HEK293 (cell line): Measurements from ENCODE around the gene TP73.

Source experiments
- CTCF ChIA-PET: fragments of 350-600 bp; formaldehyde crosslinking; extraction: SDS; loops from one replicate; lab custom pipeline; 2021; ENCODE audit warnings: antibody characterized with exemption; lab: Yijun Ruan, JAX
- POLR2A ChIA-PET: fragments of 300-600 bp; formaldehyde crosslinking; extraction: SDS; loops from one replicate; lab custom pipeline; 2020; ENCODE audit warnings: antibody characterized with exemption, inconsistent platforms; lab: Yijun Ruan, JAX
- H3K27ac ChIP-seq: fragments of 200-500 bp; sonication (Bioruptor generic); 2 replicates; pipeline ENCODE4 v1.5.1; 2014; ENCODE audit warnings: low read depth, low read length, control low read depth, inconsistent platforms; ENCODE audit errors: extremely low read depth
- H3K36me3 ChIP-seq, 2 experiments: fragments of 200-500 bp in 1 of 2; sonication (Bioruptor generic) in 1 of 2; 1 replicate in 1 of 2; 2 replicates in 1 of 2; pipeline ENCODE4 v1.5.1; 2014 to 2017; ENCODE audit warnings: inconsistent platforms in 2 of 2, low read length in 2 of 2; ENCODE audit not compliant: control insufficient read depth in 2 of 2, insufficient read depth in 1 of 2
- H3K4me1 ChIP-seq: fragments of 200-500 bp; sonication (Bioruptor generic); 2 replicates; pipeline ENCODE4 v1.5.1; 2014; ENCODE audit warnings: mild to moderate bottlenecking, low read length, inconsistent platforms; ENCODE audit not compliant: control insufficient read depth, insufficient read depth
- H3K4me3 ChIP-seq: 2 replicates; pipeline ENCODE4 v1.5.1; 2011; ENCODE audit warnings: low read depth, mild to moderate bottlenecking, control low read depth, low read length, moderate library complexity
- H3K9me3 ChIP-seq: fragments of 200-500 bp; sonication (Bioruptor generic); 2 replicates; pipeline ENCODE4 v1.5.1; 2014; ENCODE audit warnings: low read depth, low read length, inconsistent platforms; ENCODE audit not compliant: control insufficient read depth, insufficient read depth
- CTCF ChIP-seq: fragments of 450-650 bp; formaldehyde crosslinking; IDR thresholded peaks from 2 replicates; pipeline ENCODE4 v1.5.1; 2016; ENCODE audit warnings: missing biosample characterization, missing genetic modification characterization
- GLI4 ChIP-seq: fragments of 450-650 bp; formaldehyde crosslinking; IDR thresholded peaks from 2 replicates; pipeline ENCODE4 v1.5.1; 2016; ENCODE audit warnings: missing biosample characterization, missing genetic modification characterization
- GLIS1 ChIP-seq: fragments of 450-650 bp; formaldehyde crosslinking; IDR thresholded peaks from 2 replicates; pipeline ENCODE4 v1.5.1; 2016; ENCODE audit warnings: missing biosample characterization, missing genetic modification characterization
- KLF16 ChIP-seq: fragments of 450-650 bp; formaldehyde crosslinking; IDR thresholded peaks from 2 replicates; pipeline ENCODE4 v1.5.1; 2017; ENCODE audit warnings: missing biosample characterization, missing genetic modification characterization
- KLF9 ChIP-seq: fragments of 450-650 bp; formaldehyde crosslinking; IDR thresholded peaks from 2 replicates; pipeline ENCODE4 v1.5.1; 2016; ENCODE audit warnings: missing biosample characterization, missing genetic modification characterization, low read depth
- REPIN1 ChIP-seq: fragments of 450-650 bp; formaldehyde crosslinking; IDR thresholded peaks from 2 replicates; pipeline ENCODE4 v1.5.1; 2017; ENCODE audit warnings: missing biosample characterization, missing genetic modification characterization, low read depth
- SCRT2 ChIP-seq: fragments of 450-650 bp; formaldehyde crosslinking; IDR thresholded peaks from 2 replicates; pipeline ENCODE4 v1.5.1; 2016; ENCODE audit warnings: missing biosample characterization, missing genetic modification characterization
- TSHZ1 ChIP-seq: fragments of 450-650 bp; formaldehyde crosslinking; IDR thresholded peaks from 2 replicates; pipeline ENCODE4 v1.5.1; 2016; ENCODE audit warnings: missing biosample characterization, missing genetic modification characterization, borderline replicate concordance
- YY1 ChIP-seq: fragments of 450-650 bp; formaldehyde crosslinking; IDR thresholded peaks from 2 replicates; pipeline ENCODE4 v1.5.1; 2018; ENCODE audit warnings: missing biosample characterization, missing genetic modification characterization
- ZIC2 ChIP-seq: fragments of 450-650 bp; formaldehyde crosslinking; IDR thresholded peaks from 2 replicates; pipeline ENCODE4 v1.5.1; 2016; ENCODE audit warnings: missing biosample characterization, missing genetic modification characterization
- ZNF132 ChIP-seq: fragments of 450-650 bp; formaldehyde crosslinking; IDR thresholded peaks from 2 replicates; pipeline ENCODE4 v1.5.1; 2017; ENCODE audit warnings: missing biosample characterization, missing genetic modification characterization, borderline replicate concordance
- ZNF341 ChIP-seq: fragments of 450-650 bp; formaldehyde crosslinking; IDR thresholded peaks from 2 replicates; pipeline ENCODE4; 2016; ENCODE audit warnings: low read depth, missing biosample characterization, missing genetic modification characterization
- ZNF354C ChIP-seq: fragments of 450-650 bp; formaldehyde crosslinking; IDR thresholded peaks from 2 replicates; pipeline ENCODE4 v1.5.1; 2016; ENCODE audit warnings: missing biosample characterization, missing genetic modification characterization, low read depth, borderline replicate concordance
- ZNF48 ChIP-seq: fragments of 450-650 bp; formaldehyde crosslinking; IDR thresholded peaks from 2 replicates; pipeline ENCODE4 v1.5.1; 2016; ENCODE audit warnings: missing biosample characterization, missing genetic modification characterization
- ZNF585B ChIP-seq: fragments of 450-650 bp; formaldehyde crosslinking; IDR thresholded peaks from 2 replicates; pipeline ENCODE4 v1.5.1; 2016; ENCODE audit warnings: missing biosample characterization, missing genetic modification characterization
- ZNF768 ChIP-seq: fragments of 450-650 bp; formaldehyde crosslinking; IDR thresholded peaks from 2 replicates; pipeline ENCODE4 v1.5.1; 2018; ENCODE audit warnings: missing biosample characterization, mild to moderate bottlenecking, missing genetic modification characterization
- TF ChIP-seq, protein P1 (sequence below): fragments of 450-650 bp; formaldehyde crosslinking; IDR thresholded peaks from 2 replicates; pipeline ENCODE4 v1.5.1; 2016; ENCODE audit warnings: missing biosample characterization, missing genetic modification characterization

Gene TP73

DNA sequence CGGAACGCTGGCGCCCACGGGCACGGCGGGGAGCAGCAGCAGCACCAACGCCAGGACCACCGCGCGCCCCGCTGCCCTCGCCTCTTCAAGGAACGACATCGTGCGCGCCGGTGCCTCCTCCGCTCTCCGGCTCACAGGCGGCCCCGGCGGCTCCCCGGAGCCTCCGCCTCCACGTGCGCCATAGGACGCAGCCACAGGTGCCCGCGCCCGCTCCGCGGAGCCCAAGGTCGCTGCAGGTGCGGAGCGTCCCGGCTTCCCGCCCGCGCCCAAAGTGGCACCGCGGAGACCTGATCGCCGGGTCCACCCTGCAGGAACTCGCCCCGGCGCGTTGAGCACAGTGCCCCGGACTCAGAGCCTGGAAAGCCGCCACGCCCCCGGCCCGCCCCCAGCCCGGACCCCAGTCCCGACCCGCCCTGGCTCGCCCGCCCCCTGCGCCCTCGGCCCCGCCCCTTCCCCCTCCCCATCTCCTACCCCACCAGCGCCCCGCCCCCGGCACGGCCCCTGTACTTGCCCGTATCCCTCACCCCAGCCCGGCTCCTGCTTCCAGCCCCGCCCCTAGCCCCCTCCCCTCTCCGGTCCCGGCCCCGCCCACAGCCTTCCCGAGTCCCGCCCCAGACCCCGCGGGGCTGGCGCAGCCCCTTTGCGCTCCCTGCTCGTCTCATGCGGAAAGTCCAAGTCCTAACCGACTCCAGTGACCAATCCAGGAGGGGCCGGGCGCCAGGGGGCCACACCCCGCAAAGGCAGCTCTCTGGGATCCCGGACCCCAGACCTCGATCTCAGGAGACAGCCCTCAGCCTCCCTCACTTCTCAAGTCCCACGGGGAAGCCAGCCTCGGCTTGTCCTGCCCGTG lies 40.9 kb upstream of the TP73 start, which contains the start of gene MEGF6 (continued):
- TF ChIP-seq, protein P1, sequence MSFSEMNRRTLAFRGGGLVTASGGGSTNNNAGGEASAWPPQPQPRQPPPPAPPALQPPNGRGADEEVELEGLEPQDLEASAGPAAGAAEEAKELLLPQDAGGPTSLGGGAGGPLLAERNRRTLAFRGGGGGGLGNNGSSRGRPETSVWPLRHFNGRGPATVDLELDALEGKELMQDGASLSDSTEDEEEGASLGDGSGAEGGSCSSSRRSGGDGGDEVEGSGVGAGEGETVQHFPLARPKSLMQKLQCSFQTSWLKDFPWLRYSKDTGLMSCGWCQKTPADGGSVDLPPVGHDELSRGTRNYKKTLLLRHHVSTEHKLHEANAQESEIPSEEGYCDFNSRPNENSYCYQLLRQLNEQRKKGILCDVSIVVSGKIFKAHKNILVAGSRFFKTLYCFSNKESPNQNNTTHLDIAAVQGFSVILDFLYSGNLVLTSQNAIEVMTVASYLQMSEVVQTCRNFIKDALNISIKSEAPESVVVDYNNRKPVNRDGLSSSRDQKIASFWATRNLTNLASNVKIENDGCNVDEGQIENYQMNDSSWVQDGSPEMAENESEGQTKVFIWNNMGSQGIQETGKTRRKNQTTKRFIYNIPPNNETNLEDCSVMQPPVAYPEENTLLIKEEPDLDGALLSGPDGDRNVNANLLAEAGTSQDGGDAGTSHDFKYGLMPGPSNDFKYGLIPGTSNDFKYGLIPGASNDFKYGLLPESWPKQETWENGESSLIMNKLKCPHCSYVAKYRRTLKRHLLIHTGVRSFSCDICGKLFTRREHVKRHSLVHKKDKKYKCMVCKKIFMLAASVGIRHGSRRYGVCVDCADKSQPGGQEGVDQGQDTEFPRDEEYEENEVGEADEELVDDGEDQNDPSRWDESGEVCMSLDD (tag by site-specific recombination) = no peak
- no peak for TF ChIP-seq ZNF354C (tag by site-specific recombination)
- no peak for TF ChIP-seq TSHZ1 (tag by site-specific recombination)
- no peak for TF ChIP-seq ZNF768
- TF ChIP-seq KLF9 (tag by site-specific recombination) = peak; percentile 76
- peak; percentile 7; the same call in 1 of the 2 replicates for TF ChIP-seq ZNF585B (tag by site-specific recombination)

DNA sequence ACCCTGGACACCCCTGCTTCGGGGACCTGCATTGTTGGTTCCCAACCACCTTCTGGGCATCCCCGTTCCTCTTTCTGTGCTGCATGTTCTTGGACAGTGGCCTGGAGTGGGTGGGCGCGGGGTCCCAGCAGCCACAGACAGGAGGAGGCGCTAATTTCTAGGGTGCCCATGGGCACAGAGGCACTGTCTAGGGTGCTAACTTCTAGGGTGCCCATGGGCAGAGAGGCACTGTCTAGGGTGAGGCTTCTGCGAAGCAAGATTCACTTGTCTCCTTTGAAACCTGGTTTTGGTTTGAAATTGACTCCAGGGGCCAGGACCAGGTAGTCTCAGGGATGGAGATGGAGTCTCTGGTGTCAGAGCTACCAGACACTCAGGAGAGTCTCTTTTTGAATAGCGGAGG lies 40.2 kb upstream of the TP73 start:
- TF ChIP-seq YY1 (tag by site-specific recombination) (no peak), SCRT2 (tag by site-specific recombination) (no peak), ZNF341 (0 out of 2 replicates have a peak, but pooled peaks have one; percentile 24)
- POLR2A ChIA-PET = no interaction called here
- no peaks in the 10 kb centered on the region; the same call in 1 of the 2 replicates for H3K4me1 ChIP-seq
- H3K9me3 ChIP-seq = no peaks in the 10 kb centered on the region
- CTCF ChIA-PET = interaction anchor here (0.6 to 0.7 kb wide), 2 partner anchors 14 to 224 kb away, joined by 3 read pairs; no protein-coding TSS in a partner anchor
- H3K27ac ChIP-seq = no peak overlapping the region
- no peak overlapping the region for H3K4me3 ChIP-seq
- no peaks in the 10 kb centered on the region for H3K36me3 ChIP-seq

DNA sequence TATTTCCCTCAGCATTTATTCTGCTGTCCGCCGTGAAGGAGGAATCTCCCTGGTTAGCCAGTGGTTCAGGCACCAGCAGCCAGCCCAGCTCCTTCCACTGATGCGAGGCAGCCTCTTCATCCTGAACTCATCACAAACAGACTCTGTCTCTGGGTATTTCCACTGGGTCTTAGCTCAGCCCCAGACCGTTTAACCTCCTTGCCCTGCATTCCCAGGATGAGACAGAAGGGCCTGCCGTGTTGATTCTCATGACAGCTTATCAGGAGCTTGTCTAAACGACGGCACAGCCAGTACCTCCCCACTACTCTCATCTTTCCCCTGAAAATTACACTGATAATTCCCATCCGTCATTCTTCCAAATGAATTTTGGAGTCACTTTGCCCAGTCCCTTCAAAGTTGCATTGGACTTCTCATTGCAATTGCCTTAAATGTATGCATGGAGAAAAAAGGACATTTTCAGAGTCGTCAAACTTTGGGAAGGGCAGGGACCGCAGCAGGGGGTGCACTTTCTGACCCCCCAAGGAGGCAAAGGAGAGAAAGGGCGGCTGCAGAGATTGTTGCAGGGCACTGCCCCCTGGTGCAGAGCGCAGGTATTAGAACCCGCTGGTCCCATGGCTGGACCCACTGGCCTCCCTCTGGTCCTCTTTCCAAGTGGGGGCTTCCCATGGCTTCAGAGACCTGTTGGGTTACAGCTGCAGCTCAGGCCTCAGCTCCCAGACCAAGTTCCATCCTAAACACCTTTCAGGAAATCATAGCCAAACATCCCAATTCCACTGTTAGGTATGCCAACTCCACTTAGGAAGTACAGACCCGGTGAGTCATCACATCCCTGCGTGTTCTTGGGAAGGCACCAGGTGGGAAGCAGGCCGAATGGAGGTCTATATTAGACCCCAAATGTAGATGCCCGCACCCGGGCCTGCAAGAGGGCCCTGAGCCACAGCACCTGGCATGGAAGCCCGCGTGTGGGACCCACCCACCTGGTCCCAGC lies 37.3 kb upstream of the TP73 start:
- Histone ChIP-seq H3K36me3 (no peaks in the 10 kb centered on the region), H3K4me1 (no peaks in the 10 kb centered on the region; the same call in 1 of the 2 replicates), H3K4me3 (no peak overlapping the region), H3K9me3 (no peaks in the 10 kb centered on the region), H3K27ac (no peak overlapping the region)
- ChIA-PET POLR2A (no interaction called here), CTCF (interaction anchor here (0.6 to 7.8 kb wide), 22 partner anchors 9 to 183 kb away, joined by 3 to 41 read pairs (median 3); no protein-coding TSS in a partner anchor)
- TF ChIP-seq YY1 (tag by site-specific recombination) (no peak), GLIS1 (tag by site-specific recombination) (peak; percentile 96), ZNF132 (tag by site-specific recombination) (no peak), ZNF48 (tag by site-specific recombination) (no peak), ZIC2 (tag by site-specific recombination) (peak; percentile 45; the same call in 1 of the 2 replicates), TSHZ1 (tag by site-specific recombination) (no peak), REPIN1 (tag by site-specific recombination) (no peak), KLF16 (no peak), GLI4 (tag by site-specific recombination) (no peak), CTCF (peak; percentile 34; the same call in 1 of the 2 replicates)
